ENCODE results near the gene MTMR12. TPM values are rescaled to one million over a fixed set of nuclear protein-coding genes. Genes with fewer than 3 reads are reported as not detected.

The MTMR12 gene
- total and polyA plus RNA-seq, 2 of the 13 experiments (the other 11 are each of a cell fraction or from before 2014, with no cell fraction given), result 23.4 to 36.6 TPM

DNA sequence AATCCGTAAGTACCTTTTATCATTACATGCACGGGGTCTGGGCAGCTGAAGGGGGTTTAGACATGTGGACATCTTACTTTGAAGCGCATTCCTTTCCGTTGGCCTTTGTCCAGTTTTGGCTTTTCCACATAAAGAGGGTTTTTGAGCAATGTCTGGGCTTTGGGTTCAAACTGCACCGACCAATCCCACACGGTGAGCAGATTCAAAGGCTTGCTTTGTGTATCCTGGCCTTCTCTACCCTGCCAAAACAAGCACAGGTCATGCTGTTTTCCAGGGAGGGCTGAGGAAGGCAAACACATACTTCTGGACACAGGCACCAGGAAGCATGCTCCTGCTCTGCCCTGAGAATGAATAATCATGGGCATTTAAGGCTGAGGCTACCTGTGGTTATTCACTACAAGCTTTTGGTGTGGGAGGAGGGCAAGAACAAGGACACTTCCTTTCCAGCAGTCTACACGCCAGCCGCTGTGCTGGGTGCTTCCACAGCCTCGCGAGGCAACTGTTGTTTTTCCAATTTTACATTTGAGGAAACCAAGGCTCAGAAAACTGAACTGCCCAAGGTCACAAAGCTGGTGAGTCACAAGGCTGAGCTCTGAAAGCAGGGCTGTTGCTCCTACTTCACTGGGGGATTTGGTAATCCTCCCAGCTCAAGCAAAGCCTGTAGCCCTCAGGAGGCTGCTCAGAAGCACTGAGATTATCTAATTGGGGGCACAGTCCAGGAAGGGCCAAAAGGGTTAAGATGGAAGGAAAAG lies 78.9 kb downstream of the MTMR12 start (continued):
- TF ChIP-seq, protein P1, sequence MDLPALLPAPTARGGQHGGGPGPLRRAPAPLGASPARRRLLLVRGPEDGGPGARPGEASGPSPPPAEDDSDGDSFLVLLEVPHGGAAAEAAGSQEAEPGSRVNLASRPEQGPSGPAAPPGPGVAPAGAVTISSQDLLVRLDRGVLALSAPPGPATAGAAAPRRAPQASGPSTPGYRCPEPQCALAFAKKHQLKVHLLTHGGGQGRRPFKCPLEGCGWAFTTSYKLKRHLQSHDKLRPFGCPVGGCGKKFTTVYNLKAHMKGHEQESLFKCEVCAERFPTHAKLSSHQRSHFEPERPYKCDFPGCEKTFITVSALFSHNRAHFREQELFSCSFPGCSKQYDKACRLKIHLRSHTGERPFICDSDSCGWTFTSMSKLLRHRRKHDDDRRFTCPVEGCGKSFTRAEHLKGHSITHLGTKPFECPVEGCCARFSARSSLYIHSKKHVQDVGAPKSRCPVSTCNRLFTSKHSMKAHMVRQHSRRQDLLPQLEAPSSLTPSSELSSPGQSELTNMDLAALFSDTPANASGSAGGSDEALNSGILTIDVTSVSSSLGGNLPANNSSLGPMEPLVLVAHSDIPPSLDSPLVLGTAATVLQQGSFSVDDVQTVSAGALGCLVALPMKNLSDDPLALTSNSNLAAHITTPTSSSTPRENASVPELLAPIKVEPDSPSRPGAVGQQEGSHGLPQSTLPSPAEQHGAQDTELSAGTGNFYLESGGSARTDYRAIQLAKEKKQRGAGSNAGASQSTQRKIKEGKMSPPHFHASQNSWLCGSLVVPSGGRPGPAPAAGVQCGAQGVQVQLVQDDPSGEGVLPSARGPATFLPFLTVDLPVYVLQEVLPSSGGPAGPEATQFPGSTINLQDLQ (CRISPR knock-in tag; IDR thresholded peaks at IDR 0.05), result no peak; the same call in 1 of the 2 replicates
- no peak for TF ChIP-seq ZFP41 (CRISPR knock-in tag; IDR thresholded peaks at IDR 0.05; ENCODE audit: borderline replicate concordance)
- TF ChIP-seq ZNF577 (CRISPR knock-in tag; IDR thresholded peaks at IDR 0.05; ENCODE audit: borderline replicate concordance, low read depth), result no peak
- no peak for TF ChIP-seq ZNF333 (CRISPR knock-in tag; IDR thresholded peaks at IDR 0.05; ENCODE audit: borderline replicate concordance)
- TF ChIP-seq, protein P2, sequence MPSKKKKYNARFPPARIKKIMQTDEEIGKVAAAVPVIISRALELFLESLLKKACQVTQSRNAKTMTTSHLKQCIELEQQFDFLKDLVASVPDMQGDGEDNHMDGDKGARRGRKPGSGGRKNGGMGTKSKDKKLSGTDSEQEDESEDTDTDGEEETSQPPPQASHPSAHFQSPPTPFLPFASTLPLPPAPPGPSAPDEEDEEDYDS (CRISPR knock-in tag; IDR thresholded peaks at IDR 0.05), result peak; percentile 91
- peak; percentile 61; the same call in 1 of the 2 replicates for TF ChIP-seq TCF7L2 (IDR thresholded peaks at IDR 0.05; ENCODE audit: low read depth, low read length)
- TF ChIP-seq, protein P3, sequence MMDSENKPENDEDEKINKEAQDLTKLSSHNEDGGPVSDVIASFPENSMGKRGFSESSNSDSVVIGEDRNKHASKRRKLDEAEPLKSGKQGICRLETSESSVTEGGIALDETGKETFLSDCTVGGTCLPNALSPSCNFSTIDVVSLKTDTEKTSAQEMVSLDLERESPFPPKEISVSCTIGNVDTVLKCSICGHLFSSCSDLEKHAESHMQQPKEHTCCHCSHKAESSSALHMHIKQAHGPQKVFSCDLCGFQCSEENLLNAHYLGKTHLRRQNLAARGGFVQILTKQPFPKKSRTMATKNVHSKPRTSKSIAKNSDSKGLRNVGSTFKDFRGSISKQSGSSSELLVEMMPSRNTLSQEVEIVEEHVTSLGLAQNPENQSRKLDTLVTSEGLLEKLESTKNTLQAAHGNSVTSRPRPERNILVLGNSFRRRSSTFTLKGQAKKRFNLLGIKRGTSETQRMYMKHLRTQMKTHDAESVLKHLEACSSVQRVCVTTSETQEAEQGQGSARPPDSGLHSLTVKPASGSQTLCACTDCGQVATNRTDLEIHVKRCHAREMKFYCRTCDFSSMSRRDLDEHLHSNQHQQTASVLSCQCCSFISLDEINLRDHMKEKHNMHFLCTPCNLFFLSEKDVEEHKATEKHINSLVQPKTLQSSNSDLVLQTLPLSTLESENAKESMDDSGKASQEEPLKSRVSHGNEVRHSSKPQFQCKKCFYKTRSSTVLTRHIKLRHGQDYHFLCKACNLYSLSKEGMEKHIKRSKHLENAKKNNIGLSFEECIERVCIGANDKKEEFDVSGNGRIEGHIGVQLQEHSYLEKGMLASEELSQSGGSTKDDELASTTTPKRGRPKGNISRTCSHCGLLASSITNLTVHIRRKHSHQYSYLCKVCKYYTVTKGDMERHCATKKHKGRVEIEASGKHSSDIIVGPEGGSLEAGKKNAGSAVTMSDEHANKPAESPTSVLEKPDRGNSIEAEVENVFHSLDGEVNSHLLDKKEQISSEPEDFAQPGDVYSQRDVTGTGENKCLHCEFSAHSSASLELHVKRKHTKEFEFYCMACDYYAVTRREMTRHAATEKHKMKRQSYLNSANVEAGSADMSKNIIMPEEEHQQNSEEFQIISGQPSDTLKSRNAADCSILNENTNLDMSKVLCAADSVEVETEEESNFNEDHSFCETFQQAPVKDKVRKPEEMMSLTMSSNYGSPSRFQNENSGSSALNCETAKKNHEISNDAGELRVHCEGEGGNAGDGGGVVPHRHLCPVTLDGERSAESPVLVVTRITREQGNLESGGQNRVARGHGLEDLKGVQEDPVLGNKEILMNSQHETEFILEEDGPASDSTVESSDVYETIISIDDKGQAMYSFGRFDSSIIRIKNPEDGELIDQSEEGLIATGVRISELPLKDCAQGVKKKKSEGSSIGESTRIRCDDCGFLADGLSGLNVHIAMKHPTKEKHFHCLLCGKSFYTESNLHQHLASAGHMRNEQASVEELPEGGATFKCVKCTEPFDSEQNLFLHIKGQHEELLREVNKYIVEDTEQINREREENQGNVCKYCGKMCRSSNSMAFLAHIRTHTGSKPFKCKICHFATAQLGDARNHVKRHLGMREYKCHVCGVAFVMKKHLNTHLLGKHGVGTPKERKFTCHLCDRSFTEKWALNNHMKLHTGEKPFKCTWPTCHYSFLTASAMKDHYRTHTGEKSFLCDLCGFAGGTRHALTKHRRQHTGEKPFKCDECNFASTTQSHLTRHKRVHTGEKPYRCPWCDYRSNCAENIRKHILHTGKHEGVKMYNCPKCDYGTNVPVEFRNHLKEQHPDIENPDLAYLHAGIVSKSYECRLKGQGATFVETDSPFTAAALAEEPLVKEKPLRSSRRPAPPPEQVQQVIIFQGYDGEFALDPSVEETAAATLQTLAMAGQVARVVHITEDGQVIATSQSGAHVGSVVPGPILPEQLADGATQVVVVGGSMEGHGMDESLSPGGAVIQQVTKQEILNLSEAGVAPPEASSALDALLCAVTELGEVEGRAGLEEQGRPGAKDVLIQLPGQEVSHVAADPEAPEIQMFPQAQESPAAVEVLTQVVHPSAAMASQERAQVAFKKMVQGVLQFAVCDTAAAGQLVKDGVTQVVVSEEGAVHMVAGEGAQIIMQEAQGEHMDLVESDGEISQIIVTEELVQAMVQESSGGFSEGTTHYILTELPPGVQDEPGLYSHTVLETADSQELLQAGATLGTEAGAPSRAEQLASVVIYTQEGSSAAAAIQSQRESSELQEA (CRISPR knock-in tag; IDR thresholded peaks at IDR 0.05; ENCODE audit: not compliant biosample characterization), result no peak
- TF ChIP-seq ZBTB7B (CRISPR knock-in tag; IDR thresholded peaks at IDR 0.05), result peak; percentile 92; the same call in 1 of the 2 replicates
- TF ChIP-seq FOXA1 (IDR thresholded peaks at IDR 0.05), result no peak
- TF ChIP-seq FOXA1 (CRISPR knock-in tag; IDR thresholded peaks at IDR 0.05), result peak; percentile 86
- peak; percentile 23 for TF ChIP-seq MED8 (CRISPR knock-in tag; IDR thresholded peaks at IDR 0.05; ENCODE audit: insufficient replicate concordance)
- TF ChIP-seq, protein P4, sequence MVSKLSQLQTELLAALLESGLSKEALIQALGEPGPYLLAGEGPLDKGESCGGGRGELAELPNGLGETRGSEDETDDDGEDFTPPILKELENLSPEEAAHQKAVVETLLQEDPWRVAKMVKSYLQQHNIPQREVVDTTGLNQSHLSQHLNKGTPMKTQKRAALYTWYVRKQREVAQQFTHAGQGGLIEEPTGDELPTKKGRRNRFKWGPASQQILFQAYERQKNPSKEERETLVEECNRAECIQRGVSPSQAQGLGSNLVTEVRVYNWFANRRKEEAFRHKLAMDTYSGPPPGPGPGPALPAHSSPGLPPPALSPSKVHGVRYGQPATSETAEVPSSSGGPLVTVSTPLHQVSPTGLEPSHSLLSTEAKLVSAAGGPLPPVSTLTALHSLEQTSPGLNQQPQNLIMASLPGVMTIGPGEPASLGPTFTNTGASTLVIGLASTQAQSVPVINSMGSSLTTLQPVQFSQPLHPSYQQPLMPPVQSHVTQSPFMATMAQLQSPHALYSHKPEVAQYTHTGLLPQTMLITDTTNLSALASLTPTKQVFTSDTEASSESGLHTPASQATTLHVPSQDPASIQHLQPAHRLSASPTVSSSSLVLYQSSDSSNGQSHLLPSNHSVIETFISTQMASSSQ (IDR thresholded peaks at IDR 0.05; ENCODE audit: low read depth), result peak; percentile 61; the same call in 1 of the 2 replicates
- TF ChIP-seq, protein P4 (CRISPR knock-in tag; IDR thresholded peaks at IDR 0.05; ENCODE audit: borderline replicate concordance), result peak; percentile 83; the same call in 1 of the 2 replicates

Measured in HepG2 (cell line).